GM12878 (cell line): Measurements from ENCODE around the gene SLC25A46. TPM values are rescaled to one million over a fixed set of nuclear protein-coding genes. Genes with fewer than 3 reads are reported as not detected.

ENCODE experiments used
- ATAC-seq: fragments of 200-7000 bp; cut with Tn5 transposase; 3 replicates; pipeline ENCODE4 v1.9.1; 2020; ENCODE audit warnings: mild to moderate bottlenecking, moderate library complexity
- BruUV-seq: library from RNA; stranded (reverse); fragments of 400-500 nt; replicated peaks from 2 replicates; lab custom pipeline; 2021; lab: Mats Ljungman, UMichigan
- CTCF ChIA-PET: fragments of 300-600 bp; sonication (Branson Sonifier 250); formaldehyde crosslinking; extraction: SDS; loops from one replicate; lab custom pipeline; 2021; ENCODE audit warnings: inconsistent platforms; lab: Yijun Ruan, JAX
- POLR2A ChIA-PET: fragments of 350-600 bp; formaldehyde crosslinking; extraction: SDS; loops from one replicate; lab custom pipeline; 2021; ENCODE audit warnings: inconsistent platforms; lab: Charles Lee
- RAD21 ChIA-PET: fragments of 300-600 bp; sonication (Branson Sonifier 250); formaldehyde crosslinking; loops from one replicate; lab custom pipeline; 2023; ENCODE audit warnings: antibody characterized with exemption; ENCODE audit not compliant: unreplicated experiment; lab: Charles Lee
- SMC1A ChIA-PET: fragments of 300-600 bp; sonication (Branson Sonifier 250); formaldehyde crosslinking; loops from one replicate; lab custom pipeline; 2023; ENCODE audit not compliant: unreplicated experiment, uncharacterized antibody; lab: Charles Lee
- DNase-seq: peaks from one replicate; pipeline ENCODE4 v3.0.0-alpha.2; 2011; ENCODE audit warnings: low read depth, low spot score
- FAIRE-seq: peaks from 3 replicates; lab custom pipeline; 2011; peaks lifted over from hg19 to GRCh38; lab: Jason Lieb, UNC
- H2AFZ ChIP-seq: 2 replicates; pipeline ENCODE4 v1.6.0; 2011; ENCODE audit warnings: low read depth, low read length, control low read depth; ENCODE audit not compliant: control insufficient read depth
- H3K27ac ChIP-seq: 2 replicates; pipeline ENCODE4 v1.5.1; 2011; ENCODE audit warnings: control low read depth; ENCODE audit not compliant: control insufficient read depth, insufficient read depth
- H3K27me3 ChIP-seq, 2 experiments: replicated peaks in 1 of 2; 2 replicates each; pipeline versions ENCODE4 v1.6.0 to v1.6.1; 2011; ENCODE audit warnings: low read length in 1 of 2; ENCODE audit not compliant: control insufficient read depth in 2 of 2, insufficient read depth in 2 of 2
- H3K36me3 ChIP-seq, 2 experiments: 2 replicates each; pipeline ENCODE4 v1.5.1; 2011; ENCODE audit warnings: low read length in 1 of 2; ENCODE audit not compliant: control insufficient read depth in 2 of 2, insufficient read depth in 2 of 2
- H3K4me1 ChIP-seq: 2 replicates; pipeline ENCODE4 v1.6.1; 2011; ENCODE audit warnings: mild to moderate bottlenecking, low read length, moderate library complexity, mixed read lengths; ENCODE audit not compliant: control insufficient read depth, insufficient read depth
- H3K4me2 ChIP-seq: 2 replicates; pipeline ENCODE4 v1.6.0; 2011; ENCODE audit warnings: control low read depth; ENCODE audit not compliant: control insufficient read depth, insufficient read depth
- H3K4me3 ChIP-seq: fragments of 200-600 bp; sonication (generic); 2 replicates; pipeline ENCODE4 v1.5.1; 2016
- H3K79me2 ChIP-seq: 2 replicates; pipeline ENCODE4 v1.6.0; 2011; ENCODE audit warnings: low read length; ENCODE audit not compliant: control insufficient read depth, insufficient read depth
- H3K9ac ChIP-seq: 2 replicates; pipeline ENCODE4 v1.8.0; 2011; ENCODE audit warnings: low read length, control low read depth, mixed read lengths; ENCODE audit not compliant: control insufficient read depth, insufficient read depth
- H3K9me3 ChIP-seq: replicated peaks from 3 replicates; pipeline ENCODE4 v1.5.1; 2011; ENCODE audit warnings: mild to moderate bottlenecking, low read length; ENCODE audit not compliant: control insufficient read depth, insufficient read depth
- H4K20me1 ChIP-seq: 2 replicates; pipeline ENCODE4 v1.6.0; 2011; ENCODE audit not compliant: control insufficient read depth, insufficient read depth
- BMI1 ChIP-seq: fragments of 450-650 bp; IDR thresholded peaks from 2 replicates; pipeline ENCODE4 v1.6.1; 2016; ENCODE audit warnings: mild to moderate bottlenecking, moderate library complexity, borderline replicate concordance
- FOXM1 ChIP-seq: IDR thresholded peaks from 2 replicates; pipeline ENCODE4 v1.6.1; 2012; ENCODE audit warnings: low read depth, mild to moderate bottlenecking, inconsistent platforms, low read length, moderate library complexity
- JUND ChIP-seq: IDR thresholded peaks from 2 replicates; pipeline ENCODE4 v1.6.1; 2012; ENCODE audit warnings: low read depth, mild to moderate bottlenecking, low read length, improper control_type of control experiment, moderate library complexity
- NR2F1 ChIP-seq: fragments of 450-650 bp; conservative IDR thresholded peaks from 2 replicates; pipeline ENCODE4 v1.6.1; 2017; ENCODE audit warnings: mild to moderate bottlenecking
- RB1 ChIP-seq: fragments of 450-650 bp; formaldehyde crosslinking; IDR thresholded peaks from 2 replicates; pipeline ENCODE4 v1.6.1; 2017; ENCODE audit warnings: mild to moderate bottlenecking, borderline replicate concordance
- SIN3A ChIP-seq: IDR thresholded peaks from 2 replicates; pipeline ENCODE4 v1.6.1; 2012; ENCODE audit warnings: low read depth, low read length, improper control_type of control experiment
- SRF ChIP-seq, 2 experiments: IDR thresholded peaks; 2 replicates each; pipeline ENCODE4 v1.6.1; 2011; ENCODE audit warnings: low read depth in 2 of 2, low read length in 2 of 2, mild to moderate bottlenecking in 1 of 2, moderate library complexity in 1 of 2
- TBL1XR1 ChIP-seq: IDR thresholded peaks from 2 replicates; pipeline ENCODE4 v1.6.1; 2012; ENCODE audit warnings: low read depth, low read length, improper control_type of control experiment
- ZNF384 ChIP-seq: IDR thresholded peaks from 2 replicates; pipeline ENCODE4 v1.6.1; 2012; ENCODE audit warnings: low read depth, mild to moderate bottlenecking, low read length, improper control_type of control experiment, borderline replicate concordance
- WGBS: methylation state at CpG from one replicate; pipeline ENCODE4 v1.1.6; 2016; ENCODE audit warnings: low lambda C conversion rate; ENCODE audit not compliant: insufficient replicate concordance, insufficient coverage; ENCODE audit errors: missing lambda C conversion rate; 5-methylcytosine and 5-hydroxymethylcytosine counted together
- in situ Hi-C: fragments of 300-500 bp; cut with MboI; formaldehyde crosslinking; loops from 9 replicates; pipeline ENCODE4 v1.14.3; 2018; ENCODE audit warnings: mixed read lengths
- intact Hi-C: fragments of 100-400 bp; cut with micrococcal nuclease; formaldehyde crosslinking; loops from one replicate; pipeline ENCODE4 v1.14.2; 2022; ENCODE audit not compliant: unreplicated experiment
- polyA plus RNA-seq, 11 experiments: library from polyadenylated mRNA; depleted of rRNA in 4 of 11; unstranded in 6 of 11; stranded (reverse) in 5 of 11; fragments of >200 nt; fragmentation: Nextera tagmentation in 4 of 11; fragmentation: Illumina TruSeq in 1 of 11; extraction: Ambion mirVana in 4 of 11; extraction: Trizol in 1 of 11; gene quantifications; 1 replicate in 1 of 11; 2 replicates in 10 of 11; pipeline versions ENCODE4 v1.2.1 to v1.2.3, GENCODE V29; 2011 to 2016; ENCODE audit warnings: inconsistent platforms in 2 of 11, missing spikeins in 2 of 11, low read depth in 1 of 11
- total RNA-seq, 4 experiments: library from RNA; depleted of rRNA in 3 of 4; stranded (reverse); fragments of >200 nt in 3 of 4; fragmentation: Illumina TruSeq in 1 of 4; extraction: Trizol in 1 of 4; gene quantifications; 2 replicates each; pipeline versions ENCODE4 v1.2.1 to v1.2.3, GENCODE V29; 2013 to 2021
- TF ChIP-seq, protein P1 (sequence below): fragments of 450-650 bp; conservative IDR thresholded peaks from 2 replicates; pipeline ENCODE4 v1.6.1; 2017; ENCODE audit warnings: mild to moderate bottlenecking, moderate library complexity

Gene SLC25A46
- total and polyA plus RNA-seq, 10 of the 15 experiments (the other 5 are each of a cell fraction or from before 2014, with no cell fraction given): 18.0 to 89.6 (median 68.2) TPM

DNA sequence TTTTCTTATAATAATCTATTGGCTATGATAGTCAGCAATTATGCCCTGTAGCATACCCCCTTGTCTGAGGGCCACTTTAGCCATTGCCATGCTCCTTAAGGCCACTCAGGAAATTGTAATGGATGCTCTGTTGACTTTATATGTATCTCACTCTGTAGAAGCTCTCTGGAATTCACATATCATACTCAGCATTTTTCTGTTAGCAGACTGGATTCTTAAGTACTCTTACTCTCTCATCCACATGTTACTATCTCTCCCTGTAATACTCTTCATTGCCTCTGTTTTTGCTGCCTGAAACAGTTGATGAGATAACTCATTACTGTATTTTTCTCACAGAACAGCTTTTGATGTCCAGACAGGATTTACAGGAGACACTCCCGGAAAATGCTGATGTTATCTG lies 36.5 kb upstream of the SLC25A46 start:
- in situ Hi-C loops: no loop called here
- H3K79me2 ChIP-seq: no peaks in the 10 kb centered on the region

More for the DNA sequence above, 36.5 kb upstream of the SLC25A46 start:
- H3K4me2 ChIP-seq: no peak overlapping the region
- SMC1A ChIA-PET: interaction anchor here (1.8 kb wide), 1 partner anchor 18 kb away, joined by 7 read pairs; no protein-coding TSS in a partner anchor
- no peak overlapping the region for H3K4me3 ChIP-seq
- no peaks in the 10 kb centered on the region for H3K4me1 ChIP-seq
- ATAC-seq: no peak
- H3K27me3 ChIP-seq: no peaks in the 10 kb centered on the region
- CTCF ChIA-PET: interaction anchor here (0.6 to 2.5 kb wide), 2 partner anchors 13 to 77 kb away, joined by 3 to 5 read pairs; no protein-coding TSS in a partner anchor
- no peak for TF ChIP-seq SIN3A
- TF ChIP-seq, protein P1, sequence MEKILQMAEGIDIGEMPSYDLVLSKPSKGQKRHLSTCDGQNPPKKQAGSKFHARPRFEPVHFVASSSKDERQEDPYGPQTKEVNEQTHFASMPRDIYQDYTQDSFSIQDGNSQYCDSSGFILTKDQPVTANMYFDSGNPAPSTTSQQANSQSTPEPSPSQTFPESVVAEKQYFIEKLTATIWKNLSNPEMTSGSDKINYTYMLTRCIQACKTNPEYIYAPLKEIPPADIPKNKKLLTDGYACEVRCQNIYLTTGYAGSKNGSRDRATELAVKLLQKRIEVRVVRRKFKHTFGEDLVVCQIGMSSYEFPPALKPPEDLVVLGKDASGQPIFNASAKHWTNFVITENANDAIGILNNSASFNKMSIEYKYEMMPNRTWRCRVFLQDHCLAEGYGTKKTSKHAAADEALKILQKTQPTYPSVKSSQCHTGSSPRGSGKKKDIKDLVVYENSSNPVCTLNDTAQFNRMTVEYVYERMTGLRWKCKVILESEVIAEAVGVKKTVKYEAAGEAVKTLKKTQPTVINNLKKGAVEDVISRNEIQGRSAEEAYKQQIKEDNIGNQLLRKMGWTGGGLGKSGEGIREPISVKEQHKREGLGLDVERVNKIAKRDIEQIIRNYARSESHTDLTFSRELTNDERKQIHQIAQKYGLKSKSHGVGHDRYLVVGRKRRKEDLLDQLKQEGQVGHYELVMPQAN: no peak
- TF ChIP-seq BMI1: no peak
- TF ChIP-seq TBL1XR1: no peak
- TF ChIP-seq FOXM1: no peak
- no peak for TF ChIP-seq RB1
- TF ChIP-seq NR2F1: no peak
- TF ChIP-seq SRF (IDR thresholded peaks at IDR 0.05; ENCODE audit: low read depth in 2 of 2, low read length in 2 of 2): no peak
- no peak for TF ChIP-seq JUND
- no peak for TF ChIP-seq ZNF384
- H3K9me3 ChIP-seq: no peaks in the 10 kb centered on the region
- no peak overlapping the region for H2AFZ ChIP-seq
- WGBS: 43% methylated on average over 1 of the region's 1 CpG
- POLR2A ChIA-PET: no interaction called here
- no peak overlapping the region for H3K27ac ChIP-seq
- RAD21 ChIA-PET: no interaction called here
- BruUV-seq: no TSS peak
- intact Hi-C loops: no loop called here
- DNase-seq: no peak
- FAIRE-seq: no peak
- no peaks in the 10 kb centered on the region for H3K36me3 ChIP-seq
- H3K9ac ChIP-seq: no peak overlapping the region
- H4K20me1 ChIP-seq: no peaks in the 10 kb centered on the region
